ENCODE measurements around the gene AURKA. TPM values are rescaled to one million over a fixed set of nuclear protein-coding genes. Genes with fewer than 3 reads are reported as not detected.

The AURKA gene
- total and polyA plus RNA-seq, 7 donors = 1.2 to 25.1 (median 3.0) TPM

GRCh38 chr20:56328861-56329260 is 63.2 kb downstream of the AURKA start:
- no peaks in the 10 kb centered on the region for H3K4me1 ChIP-seq
- DNase-seq = no peak
- intact Hi-C loops (cut with DNase I) = no loop called here
- 50% methylated on average over 5 of the region's 5 CpGs for WGBS, 2 donors
- H3K4me3 ChIP-seq = no peak overlapping the region
- TF ChIP-seq POLR2A (IDR thresholded peaks at IDR 0.05) (no peak), POLR2AphosphoS5 (IDR thresholded peaks at IDR 0.05) (no peak), EP300 (IDR thresholded peaks at IDR 0.05) (no peak), CTCF (IDR thresholded peaks at IDR 0.05) (no peak)
- H3K27me3 ChIP-seq = no peaks in the 10 kb centered on the region
- H3K9me3 ChIP-seq = no peaks in the 10 kb centered on the region
- H3K27ac ChIP-seq = no peak overlapping the region
- no peaks in the 10 kb centered on the region for H3K36me3 ChIP-seq

- DNase-seq = no peak
- Histone ChIP-seq H3K4me3 (no peak overlapping the region), H3K9me3 (no peaks in the 10 kb centered on the region), H3K27ac (no peak overlapping the region), H3K36me3 (no peaks in the 10 kb centered on the region), H3K4me1 (no peaks in the 10 kb centered on the region), H3K27me3 (no peaks in the 10 kb centered on the region)
- intact Hi-C loops (cut with DNase I) = no loop called here
- TF ChIP-seq POLR2AphosphoS5 (IDR thresholded peaks at IDR 0.05) (no peak), POLR2A (IDR thresholded peaks at IDR 0.05) (no peak), EP300 (IDR thresholded peaks at IDR 0.05) (no peak), CTCF (IDR thresholded peaks at IDR 0.05) (no peak)
These were observed 67.2 kb downstream of the AURKA start for GRCh38 chr20:56324806-56325205.

GRCh38 chr20:56323656-56324055 is 68.4 kb downstream of the AURKA start:
- WGBS, 2 donors = 60 to 68% methylated on average over 6 of the region's 6 CpGs
- Histone ChIP-seq H3K27ac (no peak overlapping the region), H3K27me3 (no peaks in the 10 kb centered on the region), H3K9me3 (no peaks in the 10 kb centered on the region), H3K4me3 (no peak overlapping the region), H3K4me1 (no peaks in the 10 kb centered on the region), H3K36me3 (no peaks in the 10 kb centered on the region)
- TF ChIP-seq POLR2A (IDR thresholded peaks at IDR 0.05) (no peak), EP300 (IDR thresholded peaks at IDR 0.05) (no peak), POLR2AphosphoS5 (IDR thresholded peaks at IDR 0.05) (no peak), CTCF (IDR thresholded peaks at IDR 0.05) (no peak)
- no peak for DNase-seq
- intact Hi-C loops (cut with DNase I) = no loop called here

GRCh38 chr20:56323206-56323605 is 68.8 kb downstream of the AURKA start:
- H3K4me3 ChIP-seq = no peak overlapping the region
- 37 to 54% methylated on average over 2 of the region's 2 CpGs for WGBS, 2 donors
- no peaks in the 10 kb centered on the region for H3K36me3 ChIP-seq
- H3K27ac ChIP-seq = no peak overlapping the region
- DNase-seq = no peak
- no peaks in the 10 kb centered on the region for H3K4me1 ChIP-seq
- intact Hi-C loops (cut with DNase I) = no loop called here
- H3K9me3 ChIP-seq = no peaks in the 10 kb centered on the region
- TF ChIP-seq CTCF (IDR thresholded peaks at IDR 0.05) (no peak), POLR2AphosphoS5 (IDR thresholded peaks at IDR 0.05) (no peak)
- no peaks in the 10 kb centered on the region for H3K27me3 ChIP-seq

GRCh38 chr20:56322681-56323080 is 69.3 kb downstream of the AURKA start:
- WGBS, 2 donors = 39 to 47% methylated on average over 4 of the region's 4 CpGs
- intact Hi-C loops (cut with DNase I) = no loop called here
- no peak for TF ChIP-seq POLR2A (IDR thresholded peaks at IDR 0.05)
- TF ChIP-seq POLR2AphosphoS5 (IDR thresholded peaks at IDR 0.05) = no peak
- TF ChIP-seq EP300 (IDR thresholded peaks at IDR 0.05) = no peak
- TF ChIP-seq CTCF (IDR thresholded peaks at IDR 0.05) = no peak
- Histone ChIP-seq H3K9me3 (no peaks in the 10 kb centered on the region), H3K27me3 (no peaks in the 10 kb centered on the region), H3K4me1 (no peaks in the 10 kb centered on the region), H3K27ac (no peak overlapping the region), H3K36me3 (no peaks in the 10 kb centered on the region), H3K4me3 (no peak overlapping the region)
- DNase-seq = no peak
